B cell (primary cell): ENCODE measurements around the gene KIF23. TPM values are rescaled to one million over a fixed set of nuclear protein-coding genes. Genes with fewer than 3 reads are reported as not detected.
"Not testable (repeated sequence)": the region's sequence is repeated elsewhere in the genome, so short reads cannot be mapped to it uniquely, and the experiment has no call there.

Source experiments
- ATAC-seq: fragments of 200-7000 bp; cut with Tn5 transposase; one replicate; pipeline ENCODE4 v1.10.0; 2021; ENCODE audit warnings: low read depth, mild to moderate bottlenecking, moderate number of reproducible peaks, moderate library complexity
- CTCF ChIA-PET: fragments of 350-600 bp; sonication (Branson Sonifier 250); formaldehyde crosslinking; loops from one replicate; lab custom pipeline; 2021; ENCODE audit warnings: antibody characterized with exemption, inconsistent platforms; lab: Charles Lee
- POLR2A ChIA-PET: fragments of 350-600 bp; sonication (Branson Sonifier 250); formaldehyde crosslinking; loops from one replicate; lab custom pipeline; 2021; ENCODE audit warnings: antibody characterized with exemption; lab: Charles Lee
- DNase-seq: peaks from one replicate; pipeline ENCODE4 v3.0.0; 2013
- H2AFZ ChIP-seq: 2 replicates; pipeline ENCODE4 v1.6.1; 2012; ENCODE audit warnings: mild to moderate bottlenecking, low read depth, low read length; ENCODE audit not compliant: insufficient read depth, poor library complexity, severe bottlenecking
- H3K27ac ChIP-seq, 2 donors: 1 replicate in 1 of 2; 2 replicates in 1 of 2; pipeline ENCODE4 v1.5.1; 2012 to 2013; ENCODE audit warnings: low read length in 2 of 2, mild to moderate bottlenecking in 2 of 2, moderate library complexity in 1 of 2
- H3K27me3 ChIP-seq, 4 experiments: fragments of 200-600 bp in 1 of 4; sonication (generic) in 1 of 4; replicated peaks in 1 of 4; 1 replicate in 2 of 4; 2 replicates in 2 of 4; pipeline versions ENCODE4 v1.6.1 to v1.7.0; 2013 to 2016; ENCODE audit warnings: low read length in 3 of 4, mild to moderate bottlenecking in 2 of 4, mixed read lengths in 1 of 4, moderate library complexity in 1 of 4; ENCODE audit not compliant: insufficient read depth in 4 of 4, control insufficient read depth in 3 of 4; ENCODE audit errors: control extremely low read depth in 1 of 4
- H3K36me3 ChIP-seq, 2 experiments: replicated peaks in 1 of 2; 1 replicate in 1 of 2; 2 replicates in 1 of 2; pipeline versions ENCODE4 v1.6.1 to v1.7.1; 2013; ENCODE audit warnings: low read length in 1 of 2; ENCODE audit not compliant: insufficient read depth in 2 of 2, control insufficient read depth in 1 of 2; ENCODE audit errors: control extremely low read depth in 1 of 2, extremely low read depth in 1 of 2
- H3K4me1 ChIP-seq, 2 donors: fragments of 200-600 bp in 1 of 2; sonication (generic) in 1 of 2; 1 replicate in 1 of 2; 2 replicates in 1 of 2; pipeline versions ENCODE4 v1.5.1 to v1.6.1; 2013 to 2017; ENCODE audit warnings: low read length in 2 of 2; ENCODE audit not compliant: control insufficient read depth in 2 of 2, insufficient read depth in 2 of 2
- H3K4me2 ChIP-seq: replicated peaks from 2 replicates; pipeline ENCODE3; 2012; ENCODE audit warnings: mild to moderate bottlenecking, low read depth, low read length; ENCODE audit not compliant: poor library complexity, severe bottlenecking
- H3K4me3 ChIP-seq, 5 experiments: fragments of 200-600 bp in 1 of 5; sonication (generic) in 1 of 5; 1 replicate in 3 of 5; 2 replicates in 2 of 5; pipeline versions ENCODE4 v1.5.1 to v1.7.0; 2011 to 2016; ENCODE audit warnings: low read length in 4 of 5, mild to moderate bottlenecking in 4 of 5, low read depth in 2 of 5, control low read depth in 1 of 5, moderate library complexity in 1 of 5; ENCODE audit not compliant: insufficient read depth in 1 of 5; ENCODE audit errors: control extremely low read depth in 1 of 5, extremely low read depth in 1 of 5
- H3K79me2 ChIP-seq: fragments of 200-600 bp; sonication (generic); one replicate; pipeline ENCODE4 v1.6.0; 2016; ENCODE audit warnings: low read length; ENCODE audit not compliant: control insufficient read depth, insufficient read depth
- H3K9ac ChIP-seq: fragments of 200-600 bp; sonication (generic); 2 replicates; pipeline ENCODE4 v1.6.1; 2017; ENCODE audit warnings: mild to moderate bottlenecking, low read length, moderate library complexity
- H3K9me3 ChIP-seq, 3 donors: one replicate each; pipeline versions ENCODE4 v1.6.1 to v1.7.1; 2013; ENCODE audit warnings: low read length in 2 of 3; ENCODE audit not compliant: control insufficient read depth in 2 of 3, insufficient read depth in 1 of 3; ENCODE audit errors: control extremely low read depth in 1 of 3
- H4K20me1 ChIP-seq: 2 replicates; pipeline ENCODE4 v1.6.0; 2012; ENCODE audit warnings: mild to moderate bottlenecking, low read length; ENCODE audit not compliant: insufficient read depth, control insufficient read depth, poor library complexity, severe bottlenecking
- H3K27ac Mint-ChIP-seq: one replicate; pipeline ENCODE4 v1.8.0; 2021; ENCODE audit warnings: mixed read lengths
- H3K27me3 Mint-ChIP-seq: one replicate; pipeline ENCODE4 v1.8.0; 2021; ENCODE audit warnings: mixed read lengths
- H3K4me1 Mint-ChIP-seq: one replicate; pipeline ENCODE4 v1.8.0; 2021; ENCODE audit warnings: mixed read lengths
- H3K4me3 Mint-ChIP-seq: one replicate; pipeline ENCODE4 v1.8.0; 2021; ENCODE audit warnings: mixed read lengths
- H3K9me3 Mint-ChIP-seq: one replicate; pipeline ENCODE4 v1.8.0; 2022; ENCODE audit warnings: mixed read lengths; ENCODE audit not compliant: insufficient read depth
- EZH2 ChIP-seq: IDR thresholded peaks from 2 replicates; pipeline ENCODE4 v1.6.1; 2012; ENCODE audit warnings: borderline replicate concordance, low read depth, mild to moderate bottlenecking, moderate library complexity, low read length; ENCODE audit not compliant: insufficient read depth, poor library complexity, severe bottlenecking
- WGBS: methylation state at CpG from one replicate; pipeline ENCODE4 v1.1.5; 2013; ENCODE audit warnings: missing lambda C conversion rate; ENCODE audit not compliant: insufficient coverage; 5-methylcytosine and 5-hydroxymethylcytosine counted together
- intact Hi-C: fragments of 100-400 bp; cut with micrococcal nuclease; formaldehyde crosslinking; loops from one replicate; pipeline ENCODE4 v1.10.0; 2022
- polyA plus RNA-seq: library from polyadenylated mRNA; depleted of rRNA; stranded (reverse); fragments of >200 nt; gene quantifications from 2 replicates; pipeline ENCODE4 v1.2.3, GENCODE V29; 2012
- total RNA-seq, 2 donors: library from RNA; stranded (reverse); fragments of 120-200 nt in 1 of 2; gene quantifications; 1 replicate in 1 of 2; 2 replicates in 1 of 2; pipeline versions ENCODE4 v1.2.3 to v1.2.4, GENCODE V29; 2013 to 2022
- TF ChIP-seq, protein P1 (sequence below): fragments of 200-600 bp; IDR thresholded peaks from one replicate; pipeline ENCODE4 v1.8.0; 2022; ENCODE audit warnings: antibody characterized with exemption, mild to moderate bottlenecking

KIF23 gene
- total and polyA plus RNA-seq, 2 donors (not counting 1 experiment from before 2014, with no cell fraction given): 0.30 to 0.34 TPM

GRCh38 chr15:69446953-69447352, 32.8 kb downstream of the KIF23 start:
- intact Hi-C loops: no loop called here
- H3K27me3 Mint-ChIP-seq: no peaks in the 10 kb centered on the region
- Histone ChIP-seq H3K27ac (no peak overlapping the region), H3K9ac (no peak overlapping the region), H3K36me3 (no peaks in the 10 kb centered on the region), H3K4me3 (no peak overlapping the region), H4K20me1 (no peaks in the 10 kb centered on the region), H2AFZ (no peak overlapping the region), H3K27me3 (no peaks in the 10 kb centered on the region), H3K9me3 (no peaks in the 10 kb centered on the region), H3K79me2 (no peaks in the 10 kb centered on the region), H3K4me2 (no peak overlapping the region), H3K4me1 (peaks cover 19 to 20% of the 10 kb centered on the region in 2 donors)
- no peak for DNase-seq
- no peak for TF ChIP-seq EZH2
- TF ChIP-seq, protein P1, sequence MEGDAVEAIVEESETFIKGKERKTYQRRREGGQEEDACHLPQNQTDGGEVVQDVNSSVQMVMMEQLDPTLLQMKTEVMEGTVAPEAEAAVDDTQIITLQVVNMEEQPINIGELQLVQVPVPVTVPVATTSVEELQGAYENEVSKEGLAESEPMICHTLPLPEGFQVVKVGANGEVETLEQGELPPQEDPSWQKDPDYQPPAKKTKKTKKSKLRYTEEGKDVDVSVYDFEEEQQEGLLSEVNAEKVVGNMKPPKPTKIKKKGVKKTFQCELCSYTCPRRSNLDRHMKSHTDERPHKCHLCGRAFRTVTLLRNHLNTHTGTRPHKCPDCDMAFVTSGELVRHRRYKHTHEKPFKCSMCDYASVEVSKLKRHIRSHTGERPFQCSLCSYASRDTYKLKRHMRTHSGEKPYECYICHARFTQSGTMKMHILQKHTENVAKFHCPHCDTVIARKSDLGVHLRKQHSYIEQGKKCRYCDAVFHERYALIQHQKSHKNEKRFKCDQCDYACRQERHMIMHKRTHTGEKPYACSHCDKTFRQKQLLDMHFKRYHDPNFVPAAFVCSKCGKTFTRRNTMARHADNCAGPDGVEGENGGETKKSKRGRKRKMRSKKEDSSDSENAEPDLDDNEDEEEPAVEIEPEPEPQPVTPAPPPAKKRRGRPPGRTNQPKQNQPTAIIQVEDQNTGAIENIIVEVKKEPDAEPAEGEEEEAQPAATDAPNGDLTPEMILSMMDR: no peak
- no peaks in the 10 kb centered on the region for H3K9me3 Mint-ChIP-seq
- no peak for ATAC-seq
- peak overlapping the region; percentile 32 for H3K27ac Mint-ChIP-seq
- peaks cover 22% of the 10 kb centered on the region for H3K4me1 Mint-ChIP-seq
- CTCF ChIA-PET: no interaction called here
- POLR2A ChIA-PET: interaction anchor here (0.6 kb wide), 2 partner anchors 9 to 16 kb away, joined by 3 read pairs; no protein-coding TSS in a partner anchor
- 100% methylated on average over 2 of the region's 2 CpGs for WGBS
- H3K4me3 Mint-ChIP-seq: no peak overlapping the region

DNA sequence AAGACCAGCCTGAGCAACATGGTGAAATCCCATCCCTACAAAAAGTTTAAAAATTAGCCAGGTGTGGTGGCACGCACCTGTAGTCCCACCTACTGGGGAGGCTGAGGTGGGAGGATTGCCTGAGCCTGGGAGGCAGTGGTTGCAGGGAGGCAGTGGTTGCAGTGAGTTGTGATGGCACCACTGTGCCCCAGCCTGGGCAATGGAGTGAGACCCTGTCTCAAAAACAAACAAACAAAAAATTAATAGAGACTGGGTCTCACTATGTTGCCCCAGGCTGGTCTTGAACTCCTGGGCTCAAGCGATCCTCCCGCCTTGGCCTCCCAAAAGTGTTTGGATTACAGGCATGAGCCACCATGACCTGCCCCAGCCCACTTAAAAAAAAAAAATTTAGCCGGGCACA, 36.1 kb downstream of the KIF23 start:
- H3K79me2 ChIP-seq: peaks cover 25% of the 10 kb centered on the region
- H3K27ac ChIP-seq, H3K27me3 ChIP-seq, ATAC-seq, H3K9ac ChIP-seq, H3K27me3 Mint-ChIP-seq, DNase-seq, H3K9me3 Mint-ChIP-seq, H3K4me3 Mint-ChIP-seq, H3K9me3 ChIP-seq, POLR2A ChIA-PET, H3K4me3 ChIP-seq, H3K4me2 ChIP-seq, H3K27ac Mint-ChIP-seq, H2AFZ ChIP-seq: not testable (repeated sequence)
- H3K4me1 Mint-ChIP-seq: peaks cover 32% of the 10 kb centered on the region
- CTCF ChIA-PET: interaction anchor here (0.8 to 5.3 kb wide), 2 partner anchors 13 kb away, joined by 4 to 42 read pairs; no protein-coding TSS in a partner anchor
- H3K4me1 ChIP-seq: peaks cover 26% of the 10 kb centered on the region in 2 donors
- H4K20me1 ChIP-seq: peaks cover 26% of the 10 kb centered on the region
- H3K36me3 ChIP-seq: peaks cover 0 to 11% of the 10 kb centered on the region in 2 experiments
- intact Hi-C loops: loop anchor here (5.0 kb wide), 2 partner anchors 647 to 1077 kb away; partner anchors contain the start of gene TLE3
- WGBS: 100% methylated on average over 2 of the region's 4 CpGs
